Stomach (tissue), 4 donors: ENCODE data around the gene HPCA.

Experiments used
- POLR2A ChIP-seq, 4 donors: fragments of 450-650 bp; IDR thresholded peaks; one replicate each; pipeline ENCODE4 v1.6.1; 2016; ENCODE audit warnings: antibody characterized with exemption in 4 of 4, control low read depth in 2 of 4, mild to moderate bottlenecking in 1 of 4, moderate library complexity in 1 of 4
- POLR2AphosphoS5 ChIP-seq, 3 donors: sonication (generic); formaldehyde crosslinking; IDR thresholded peaks; one replicate each; pipeline ENCODE4 v1.6.1; 2016; ENCODE audit warnings: antibody characterized with exemption in 3 of 3
- TF ChIP-seq, protein P1 (sequence below), 7 experiments: fragments of 450-650 bp in 4 of 7; fragments of 200-600 bp in 3 of 7; sonication (generic) in 3 of 7; IDR thresholded peaks; one replicate each; pipeline ENCODE4 v1.5.1; 2016 to 2019; ENCODE audit warnings: antibody characterized with exemption in 7 of 7, control low read depth in 2 of 7, mild to moderate bottlenecking in 1 of 7

DNA sequence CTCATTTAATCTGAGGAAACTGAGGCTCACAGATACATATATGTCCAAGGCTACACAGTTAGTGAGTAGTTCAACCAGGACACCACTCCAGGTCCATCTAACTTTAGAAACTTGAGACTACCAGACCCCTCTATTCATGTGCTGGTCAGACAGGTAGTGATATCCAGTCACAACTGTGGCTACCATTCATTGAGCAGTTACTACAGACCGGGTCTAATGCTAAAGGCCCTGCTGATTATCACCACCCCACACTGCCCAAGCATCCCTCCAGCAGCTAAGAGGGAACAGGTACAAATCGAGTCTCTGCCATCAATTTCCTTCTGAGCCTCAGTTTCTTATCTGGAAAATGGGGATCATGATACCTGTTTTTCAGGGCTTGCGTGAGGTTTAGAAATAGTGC lies 5.3 kb downstream of the HPCA start:
- TF ChIP-seq POLR2A (IDR thresholded peaks at IDR 0.05) = no peak
- TF ChIP-seq, protein P1, sequence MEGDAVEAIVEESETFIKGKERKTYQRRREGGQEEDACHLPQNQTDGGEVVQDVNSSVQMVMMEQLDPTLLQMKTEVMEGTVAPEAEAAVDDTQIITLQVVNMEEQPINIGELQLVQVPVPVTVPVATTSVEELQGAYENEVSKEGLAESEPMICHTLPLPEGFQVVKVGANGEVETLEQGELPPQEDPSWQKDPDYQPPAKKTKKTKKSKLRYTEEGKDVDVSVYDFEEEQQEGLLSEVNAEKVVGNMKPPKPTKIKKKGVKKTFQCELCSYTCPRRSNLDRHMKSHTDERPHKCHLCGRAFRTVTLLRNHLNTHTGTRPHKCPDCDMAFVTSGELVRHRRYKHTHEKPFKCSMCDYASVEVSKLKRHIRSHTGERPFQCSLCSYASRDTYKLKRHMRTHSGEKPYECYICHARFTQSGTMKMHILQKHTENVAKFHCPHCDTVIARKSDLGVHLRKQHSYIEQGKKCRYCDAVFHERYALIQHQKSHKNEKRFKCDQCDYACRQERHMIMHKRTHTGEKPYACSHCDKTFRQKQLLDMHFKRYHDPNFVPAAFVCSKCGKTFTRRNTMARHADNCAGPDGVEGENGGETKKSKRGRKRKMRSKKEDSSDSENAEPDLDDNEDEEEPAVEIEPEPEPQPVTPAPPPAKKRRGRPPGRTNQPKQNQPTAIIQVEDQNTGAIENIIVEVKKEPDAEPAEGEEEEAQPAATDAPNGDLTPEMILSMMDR (IDR thresholded peaks at IDR 0.05) = no peak
- TF ChIP-seq POLR2AphosphoS5 (IDR thresholded peaks at IDR 0.05) = no peak
